ENCODE data around the gene FBXW2. TPM values are rescaled to one million over a fixed set of nuclear protein-coding genes. Genes with fewer than 3 reads are reported as not detected.

FBXW2 gene
- polyA plus RNA-seq, 1 experiment = 69.0 TPM

GRCh38 chr9:120717176-120717575 lies 76.0 kb downstream of the FBXW2 start:
- ChIA-PET POLR2A (no interaction called here), CTCF (interaction anchor here (1.0 to 1.5 kb wide), 3 partner anchors 14 to 97 kb away, joined by 4 to 5 read pairs (median 4); no protein-coding TSS in a partner anchor)

GRCh38 chr9:120716483-120716882 lies 76.7 kb downstream of the FBXW2 start:
- ChIA-PET POLR2A (interaction anchor here (0.9 to 2.3 kb wide), 2 partner anchors 15 to 18 kb away, joined by 3 to 31 read pairs; no protein-coding TSS in a partner anchor), CTCF (interaction anchor here (1.4 to 1.5 kb wide), 2 partner anchors 38 to 96 kb away, joined by 4 to 5 read pairs; no protein-coding TSS in a partner anchor)
- Histone ChIP-seq H3K27ac (ENCODE audit: low read depth, low read length) (no peak overlapping the region), H3K4me3 (ENCODE audit: low read depth, low read length) (no peak overlapping the region), H3K9me3 (ENCODE audit: control insufficient read depth, insufficient read depth, low read length) (no peaks in the 10 kb centered on the region), H3K27me3 (ENCODE audit: control insufficient read depth, insufficient read depth, low read length) (no peaks in the 10 kb centered on the region)
- no peak for DNase-seq (ENCODE audit: low read depth, low spot score)
- TF ChIP-seq CTCF (IDR thresholded peaks at IDR 0.05; ENCODE audit: low read depth, low read length) = no peak

More at GRCh38 chr9:120717176-120717575, 76.0 kb downstream of the FBXW2 start:
- Histone ChIP-seq H3K4me3 (ENCODE audit: low read depth, low read length) (no peak overlapping the region), H3K9me3 (ENCODE audit: control insufficient read depth, insufficient read depth, low read length) (no peaks in the 10 kb centered on the region), H3K27ac (ENCODE audit: low read depth, low read length) (no peak overlapping the region), H3K27me3 (ENCODE audit: control insufficient read depth, insufficient read depth, low read length) (no peaks in the 10 kb centered on the region)
- TF ChIP-seq CTCF (IDR thresholded peaks at IDR 0.05; ENCODE audit: low read depth, low read length) = no peak
- DNase-seq (ENCODE audit: low read depth, low spot score) = no peak

GRCh38 chr9:120715389-120715924 lies 77.8 kb downstream of the FBXW2 start:
- peak overlapping the region; percentile 49 for H3K27ac ChIP-seq (ENCODE audit: low read depth, low read length)
- no peaks in the 10 kb centered on the region for H3K9me3 ChIP-seq (ENCODE audit: control insufficient read depth, insufficient read depth, low read length)
- no peak for TF ChIP-seq CTCF (IDR thresholded peaks at IDR 0.05; ENCODE audit: low read depth, low read length)
- CTCF ChIA-PET = interaction anchor here (0.6 to 0.9 kb wide), 2 partner anchors 20 to 170 kb away, joined by 3 to 6 read pairs; no protein-coding TSS in a partner anchor
- peak overlapping the region; percentile 72 for H3K4me3 ChIP-seq (ENCODE audit: low read depth, low read length)
- POLR2A ChIA-PET = interaction anchor here (0.6 to 2.3 kb wide), 7 partner anchors 8 to 72 kb away, joined by 3 to 31 read pairs (median 3); no protein-coding TSS in a partner anchor
- H3K27me3 ChIP-seq (ENCODE audit: control insufficient read depth, insufficient read depth, low read length) = no peaks in the 10 kb centered on the region
- DNase-seq (ENCODE audit: low read depth, low spot score) = no peak

- Histone ChIP-seq H3K27me3 (ENCODE audit: control insufficient read depth, insufficient read depth, low read length) (no peaks in the 10 kb centered on the region), H3K9me3 (ENCODE audit: control insufficient read depth, insufficient read depth, low read length) (no peaks in the 10 kb centered on the region), H3K27ac (ENCODE audit: low read depth, low read length) (peak overlapping the region; percentile 49), H3K4me3 (ENCODE audit: low read depth, low read length) (peak overlapping the region; percentile 72)
- no peak for DNase-seq (ENCODE audit: low read depth, low spot score)
- TF ChIP-seq CTCF (IDR thresholded peaks at IDR 0.05; ENCODE audit: low read depth, low read length) = no peak
- ChIA-PET CTCF (interaction anchor here (0.6 to 0.9 kb wide), 2 partner anchors 21 to 169 kb away, joined by 3 to 6 read pairs; no protein-coding TSS in a partner anchor), POLR2A (interaction anchor here (0.5 to 2.3 kb wide), 6 partner anchors 8 to 71 kb away, joined by 3 to 31 read pairs (median 7); no protein-coding TSS in a partner anchor)
Observed at GRCh38 chr9:120714846-120715388, 78.3 kb downstream of the FBXW2 start.

Measured in AG04450 (cell line).